ENCODE data around the gene RXFP2. TPM values are rescaled to one million over a fixed set of nuclear protein-coding genes. Genes with fewer than 3 reads are reported as not detected.

Gene RXFP2
- polyA plus RNA-seq, 1 donor = 1.3 TPM

DNA sequence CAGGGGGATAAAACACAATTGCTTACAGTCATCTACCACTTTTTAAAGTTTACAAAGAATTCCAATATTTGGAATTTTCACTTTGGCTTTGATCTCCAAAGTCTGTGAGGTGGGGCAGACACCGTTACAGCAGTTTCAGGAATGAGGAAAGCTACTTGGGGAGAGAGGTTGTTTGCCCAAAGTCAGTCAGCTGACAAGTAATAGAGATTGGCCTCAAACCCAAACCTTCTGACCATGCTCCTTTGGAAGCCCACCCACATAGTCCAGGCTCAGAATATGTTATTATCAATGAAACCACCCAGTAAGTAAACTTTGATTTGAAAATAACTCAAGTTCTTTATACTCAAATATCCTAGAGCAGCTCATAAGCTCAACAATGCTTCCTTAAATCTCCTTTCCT, 29.0 kb downstream of the RXFP2 start:
- DNase-seq = no peak

DNA sequence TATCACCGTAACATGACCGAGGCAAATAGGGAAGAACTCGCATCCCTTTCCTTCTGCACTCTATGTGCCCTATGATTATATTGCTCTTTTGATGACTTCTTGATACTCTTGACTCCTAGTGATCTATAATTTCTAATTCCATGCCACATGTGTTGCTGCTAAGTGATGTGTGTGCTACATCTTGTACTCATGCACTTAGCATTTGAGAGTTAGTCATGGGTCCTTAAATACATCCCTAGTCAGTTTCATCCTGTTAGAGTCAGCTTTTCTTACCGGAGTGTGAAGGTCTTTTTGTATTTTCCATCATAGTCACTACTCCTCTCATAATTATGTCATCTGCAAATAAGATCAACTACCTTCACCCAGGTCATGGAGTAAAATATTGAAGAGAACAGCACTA, 30.2 kb downstream of the RXFP2 start:
- DNase-seq = no peak

DNA sequence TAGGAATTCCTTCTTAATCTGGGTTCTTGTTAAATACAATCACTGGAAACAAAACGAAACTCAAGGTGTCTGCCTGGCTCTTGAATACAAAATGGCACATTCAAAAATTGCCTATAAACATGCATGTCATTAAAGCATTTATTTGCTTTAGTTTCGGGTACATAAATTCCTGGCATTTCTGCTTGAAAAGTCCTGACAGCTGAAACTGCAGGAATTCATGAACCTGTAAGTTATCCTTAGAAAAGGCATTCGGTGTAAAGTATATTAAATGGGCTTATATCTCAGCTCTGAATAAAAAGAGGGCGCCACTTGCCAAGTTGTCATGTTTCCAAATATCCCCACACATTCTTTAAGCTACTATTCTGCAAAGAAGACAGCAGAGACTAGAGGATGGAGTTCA, 32.9 kb downstream of the RXFP2 start:
- DNase-seq = peak; percentile 5

DNA sequence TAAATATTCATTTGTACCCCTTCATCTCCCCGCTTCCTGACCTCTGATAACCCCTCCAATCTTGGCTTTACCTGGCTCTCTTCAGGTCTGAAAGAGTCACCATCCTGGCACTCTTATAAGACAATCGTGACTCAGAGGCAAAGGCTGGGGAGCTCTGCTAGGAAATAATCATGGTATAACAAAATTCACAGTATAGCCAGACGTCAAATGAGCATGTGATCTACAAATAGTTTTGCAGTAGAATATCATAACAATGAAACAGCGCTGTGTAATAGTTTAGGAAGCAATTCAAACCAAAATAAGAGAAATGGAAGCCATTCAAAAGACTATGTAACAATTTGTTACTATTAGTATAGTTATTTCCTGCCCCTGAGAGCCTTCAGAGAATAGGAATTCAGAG, 34.2 kb downstream of the RXFP2 start:
- no peak for DNase-seq

DNA sequence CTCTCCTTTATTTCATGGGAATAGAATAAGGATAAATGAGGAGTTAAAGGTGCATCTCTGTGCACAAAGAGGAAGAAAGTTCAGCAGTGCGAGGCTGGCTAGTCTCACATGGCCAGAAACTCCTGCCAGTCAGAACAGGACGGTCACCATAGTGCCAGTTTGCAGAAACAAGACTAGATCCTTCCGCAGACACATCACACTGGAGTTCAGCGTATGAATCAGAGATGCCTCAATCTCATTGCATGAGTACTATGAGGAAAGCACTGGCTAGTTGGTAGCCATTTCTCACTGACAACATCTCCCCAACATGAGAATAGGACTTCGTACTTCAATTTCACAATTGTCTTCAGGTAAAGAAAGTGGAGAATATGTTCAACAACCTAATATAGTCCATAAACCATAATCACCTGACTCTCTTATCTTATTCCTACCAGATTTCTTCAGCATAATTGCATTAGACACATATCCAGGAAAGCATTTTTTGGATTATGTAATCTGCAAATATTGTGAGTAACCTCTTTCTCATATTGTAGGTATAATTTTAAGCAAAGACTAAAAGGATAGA, 34.9 kb downstream of the RXFP2 start:
- DNase-seq = no peak

DNA sequence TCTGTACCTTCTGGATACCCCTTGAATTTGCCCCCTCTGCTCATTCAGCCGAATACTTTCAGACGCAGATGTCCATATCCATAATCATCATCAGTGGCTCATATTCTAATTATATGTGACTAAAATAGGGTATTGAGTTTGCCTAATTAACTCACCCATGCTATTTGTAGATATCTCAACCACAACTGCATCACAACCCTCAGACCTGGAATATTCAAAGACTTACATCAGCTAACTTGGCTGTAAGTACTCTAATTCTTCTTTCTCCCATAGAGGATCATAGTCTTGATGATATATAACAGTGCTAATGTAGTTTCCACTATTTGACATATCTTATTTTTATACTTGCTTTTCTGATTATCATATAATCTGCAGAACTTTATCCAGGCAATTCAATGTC, 35.8 kb downstream of the RXFP2 start:
- no peak for DNase-seq

DNA sequence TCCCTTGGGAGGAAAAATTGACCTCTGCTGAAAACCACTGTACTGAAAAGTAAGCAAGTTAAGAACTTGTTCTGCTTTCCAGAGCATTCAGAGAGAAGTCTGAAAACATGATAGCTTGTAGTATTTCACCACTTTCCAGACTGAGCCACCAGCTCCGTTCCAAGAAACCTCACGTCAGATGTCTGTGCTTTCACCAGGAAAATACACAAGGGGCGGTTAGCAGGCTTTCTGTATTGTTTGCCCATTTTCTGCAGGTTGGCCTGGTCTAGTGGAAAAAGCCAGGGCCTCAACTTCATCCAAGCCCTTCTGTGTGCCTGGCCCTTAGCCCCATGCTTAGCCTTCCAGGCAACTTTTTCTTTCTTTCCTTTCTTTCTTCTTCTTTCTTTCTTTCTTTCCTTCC, 36.4 kb downstream of the RXFP2 start:
- no peak for DNase-seq

DNA sequence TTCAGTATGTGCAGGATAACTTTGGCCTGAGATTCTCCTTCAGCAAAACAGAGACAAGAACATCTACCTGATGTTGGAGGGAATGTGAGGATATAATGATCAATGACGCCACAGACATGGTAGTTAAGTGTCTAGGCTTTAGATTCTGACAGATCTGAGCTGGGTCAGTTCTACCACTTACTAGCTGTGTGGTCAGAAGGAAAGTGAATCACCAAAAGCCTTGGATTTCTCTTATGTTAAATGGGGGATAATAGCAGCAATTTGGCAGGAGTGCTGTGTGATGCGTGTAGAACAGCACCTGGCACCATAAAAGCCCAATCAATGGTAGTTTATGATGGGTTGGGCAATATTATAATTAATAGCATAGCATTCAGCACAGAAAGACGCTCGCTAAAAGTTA, 41.7 kb downstream of the RXFP2 start:
- DNase-seq = no peak

DNA sequence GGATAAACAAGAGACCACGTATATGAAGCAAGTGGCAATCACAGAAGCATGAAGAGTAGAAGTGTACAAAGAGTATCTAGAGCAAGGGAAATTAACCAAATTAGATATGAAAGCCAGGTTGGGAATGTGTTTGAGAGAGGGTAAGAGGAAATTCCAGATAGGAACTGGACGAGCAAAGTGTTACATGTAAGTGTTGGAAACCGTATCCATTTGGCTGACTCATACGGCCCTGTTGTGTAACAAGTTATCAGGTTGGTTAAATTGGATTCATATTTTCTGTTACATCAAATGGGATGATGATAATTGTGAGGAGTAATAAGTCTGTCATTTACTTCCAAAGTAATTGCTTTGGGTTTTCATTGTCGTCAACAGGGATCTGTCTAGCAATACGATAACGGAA, 46.7 kb downstream of the RXFP2 start:
- DNase-seq = no peak

DNA sequence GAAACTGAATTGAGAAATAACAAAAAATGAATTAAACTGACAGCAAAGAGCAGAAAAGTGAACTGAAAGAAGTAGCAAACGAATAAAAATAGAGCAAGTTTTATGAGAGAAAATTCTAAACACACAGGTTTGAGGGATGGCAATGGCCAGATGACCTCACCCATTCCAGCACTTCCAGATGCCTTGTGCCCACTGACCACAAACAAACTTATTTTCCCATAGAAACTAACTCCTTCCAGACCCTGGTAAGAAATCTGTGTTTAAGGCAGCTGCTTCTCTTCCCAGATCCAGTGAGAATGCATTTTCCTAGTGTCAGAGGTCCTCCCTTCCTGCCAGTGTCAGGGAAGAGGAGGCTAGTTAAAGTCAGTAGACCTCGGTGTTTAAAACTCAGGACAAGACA, 51.7 kb downstream of the RXFP2 start:
- no peak for DNase-seq

DNA sequence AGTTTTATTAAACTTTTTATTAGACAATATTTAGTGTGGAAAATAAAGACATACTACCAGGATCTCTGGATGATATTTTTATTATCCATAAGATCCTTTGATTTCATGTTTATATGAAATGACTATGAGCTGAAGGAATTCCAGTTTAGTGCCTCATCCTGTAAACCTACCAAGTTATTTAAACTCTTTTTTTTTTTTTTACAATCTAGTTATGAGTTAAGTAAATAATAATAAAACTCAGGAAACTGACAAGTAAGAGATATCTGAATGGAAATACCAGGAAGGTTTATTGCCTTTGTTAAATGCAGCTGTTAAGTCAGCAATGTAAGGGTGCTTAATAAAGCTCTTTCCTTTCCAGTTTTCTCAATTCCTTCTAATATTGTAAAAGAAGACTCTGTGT, 53.9 kb downstream of the RXFP2 start:
- no peak for DNase-seq

DNA sequence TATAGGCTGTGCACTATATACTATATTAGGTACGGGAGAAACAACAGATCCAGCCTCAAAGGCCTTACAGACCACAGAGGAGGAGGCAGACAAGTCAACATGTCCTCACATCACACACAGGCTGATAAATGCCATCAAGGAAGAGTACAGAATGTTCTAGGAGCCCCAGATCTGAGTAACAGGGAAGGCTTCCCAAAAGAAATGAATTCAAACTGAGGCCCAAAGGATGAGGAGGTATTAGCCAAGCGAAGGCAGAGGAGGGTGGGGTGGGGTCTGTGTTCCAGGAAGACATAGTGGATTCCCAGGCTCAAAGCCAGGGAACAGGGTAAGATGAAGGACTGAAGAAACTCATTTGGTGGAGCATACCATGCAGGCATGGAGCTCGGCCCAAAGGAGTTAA, 55.1 kb downstream of the RXFP2 start:
- DNase-seq = no peak

DNA sequence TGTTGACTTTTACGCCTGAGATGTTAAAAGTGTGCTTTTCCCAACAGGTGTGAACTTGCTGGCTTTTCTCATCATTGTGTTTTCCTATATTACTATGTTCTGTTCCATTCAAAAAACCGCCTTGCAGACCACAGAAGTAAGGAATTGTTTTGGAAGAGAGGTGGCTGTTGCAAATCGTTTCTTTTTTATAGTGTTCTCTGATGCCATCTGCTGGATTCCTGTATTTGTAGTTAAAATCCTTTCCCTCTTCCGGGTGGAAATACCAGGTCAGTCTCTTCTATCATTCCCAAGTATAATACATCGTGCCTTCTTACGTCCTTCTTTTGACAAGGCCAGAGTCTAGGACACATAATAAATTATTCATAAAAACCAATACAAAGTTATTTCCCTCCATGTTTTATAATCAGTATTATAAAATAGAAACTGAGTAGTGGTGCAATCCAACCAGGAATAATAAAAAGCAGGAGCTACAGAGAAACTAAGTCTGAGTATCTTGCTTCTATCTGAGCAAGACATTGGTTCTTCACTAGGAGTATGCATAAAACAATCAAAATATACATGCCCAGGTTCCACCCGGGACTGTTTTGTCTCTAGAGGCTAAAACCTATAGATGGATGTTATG, 57.9 kb downstream of the RXFP2 start:
- DNase-seq = peak; percentile 44

DNA sequence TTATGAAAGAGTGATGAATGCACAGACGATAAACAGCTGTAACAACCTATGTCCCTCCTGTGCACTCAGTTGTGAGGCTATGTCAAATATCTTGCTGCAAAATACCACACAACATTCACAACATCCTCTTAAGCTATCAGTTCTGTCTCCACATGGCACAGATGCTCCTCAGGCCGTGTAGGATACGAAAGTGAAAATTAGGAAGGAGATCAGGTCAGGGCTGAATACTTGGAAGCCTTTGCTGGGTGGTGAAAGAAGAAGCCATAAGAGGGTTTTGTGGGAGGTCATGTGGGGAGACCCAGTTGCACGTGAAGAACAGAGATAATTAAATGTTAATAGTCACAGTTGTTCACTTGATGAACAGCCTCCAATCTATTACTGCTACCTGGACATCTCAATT, 58.9 kb downstream of the RXFP2 start:
- DNase-seq = no peak

DNA sequence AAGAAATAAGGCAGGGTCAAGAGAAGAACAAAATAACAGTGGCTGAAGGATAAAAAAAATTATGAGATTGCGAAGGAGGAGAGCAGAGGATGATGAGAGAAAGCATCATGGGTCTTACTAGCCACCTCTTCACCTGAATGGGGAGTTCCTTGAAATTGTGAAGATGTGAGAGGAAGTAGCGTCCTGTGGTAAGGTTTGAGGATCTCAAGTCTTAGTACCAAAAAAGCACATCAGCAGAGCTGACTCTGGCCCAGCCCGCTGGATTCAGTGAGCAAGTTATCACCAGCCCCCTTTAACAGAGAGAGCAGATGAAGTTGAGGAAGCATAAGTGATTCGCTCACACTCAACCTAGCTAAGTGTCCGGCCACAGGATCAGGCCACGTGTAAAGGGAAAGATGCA, 61.8 kb downstream of the RXFP2 start:
- no peak for DNase-seq

DNA sequence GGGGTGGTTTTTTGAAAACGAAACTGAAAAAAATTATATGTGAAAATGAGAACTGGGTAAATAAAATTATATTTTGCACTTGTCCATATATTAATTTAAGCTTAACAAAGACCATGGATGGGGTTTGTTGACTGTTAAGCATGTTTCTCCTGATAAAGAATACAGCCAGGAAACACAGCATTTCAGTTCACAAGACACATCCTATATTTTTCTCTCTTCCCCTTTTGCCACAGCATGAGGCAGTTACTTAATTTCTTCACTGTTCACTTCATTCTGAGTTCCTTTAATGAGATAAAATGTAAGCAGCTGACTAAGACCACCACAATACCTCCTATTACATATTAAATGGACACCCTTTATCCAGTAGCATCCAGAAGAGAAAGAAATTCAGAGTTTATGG, 64.0 kb downstream of the RXFP2 start:
- no peak for DNase-seq

DNA sequence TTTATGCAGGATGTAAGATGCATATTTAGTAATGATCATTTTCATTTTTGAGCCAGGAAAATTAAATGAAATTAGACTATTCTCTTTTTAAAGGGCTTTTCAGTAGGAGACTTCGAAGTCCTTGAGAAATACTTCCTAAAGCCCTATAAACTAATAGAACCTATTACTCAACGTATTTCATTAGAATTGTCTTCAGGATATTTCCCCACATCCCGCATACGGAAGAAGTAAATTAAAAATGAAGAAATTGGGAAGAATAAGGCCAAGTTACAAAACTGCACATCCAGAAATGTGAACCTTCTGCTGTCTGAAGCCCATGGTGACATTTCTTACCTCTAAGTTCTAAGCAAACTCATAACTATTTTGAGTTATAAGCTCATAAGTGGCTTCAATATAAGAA, 66.5 kb downstream of the RXFP2 start:
- DNase-seq = no peak

DNA sequence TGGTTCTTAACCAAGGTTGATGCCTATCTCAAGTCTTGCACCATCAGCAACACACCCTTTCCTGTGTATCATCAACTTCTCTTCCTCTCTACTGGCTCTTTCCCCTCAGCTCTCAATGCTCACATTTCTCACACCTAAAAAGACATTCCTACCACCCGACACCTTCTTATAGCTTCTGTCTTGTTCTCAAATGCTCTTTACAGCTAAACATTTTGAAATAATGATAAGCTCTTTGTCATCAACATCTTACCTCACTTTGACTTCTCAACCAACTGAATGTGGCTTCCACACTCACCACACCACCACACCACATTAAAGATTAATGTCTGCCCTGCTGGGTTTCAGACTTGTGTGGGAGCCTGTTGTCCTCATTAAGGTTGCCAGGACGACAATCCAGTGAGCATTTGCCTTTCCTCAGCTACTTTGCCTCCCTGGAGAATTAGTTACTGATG, 67.8 kb downstream of the RXFP2 start:
- no peak for DNase-seq

DNA sequence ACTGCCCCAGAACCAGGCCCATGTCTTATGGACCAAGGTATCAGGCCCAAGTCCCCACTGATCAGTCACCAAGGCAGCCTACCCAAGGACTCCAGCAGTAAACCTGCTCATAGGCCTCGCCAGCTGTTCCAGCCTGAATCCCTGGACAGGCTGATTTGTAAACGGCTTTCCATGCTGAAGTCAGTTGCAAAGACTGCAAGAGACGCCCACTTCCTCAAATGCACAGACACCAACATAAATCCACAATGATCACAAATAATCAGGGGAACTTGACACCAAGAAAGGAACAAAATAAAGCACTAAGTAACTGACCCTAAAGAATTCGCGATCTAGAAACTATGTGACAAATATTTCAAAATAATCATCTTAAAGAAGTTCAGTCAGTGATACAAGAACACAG, 75.2 kb downstream of the RXFP2 start:
- DNase-seq = no peak

DNA sequence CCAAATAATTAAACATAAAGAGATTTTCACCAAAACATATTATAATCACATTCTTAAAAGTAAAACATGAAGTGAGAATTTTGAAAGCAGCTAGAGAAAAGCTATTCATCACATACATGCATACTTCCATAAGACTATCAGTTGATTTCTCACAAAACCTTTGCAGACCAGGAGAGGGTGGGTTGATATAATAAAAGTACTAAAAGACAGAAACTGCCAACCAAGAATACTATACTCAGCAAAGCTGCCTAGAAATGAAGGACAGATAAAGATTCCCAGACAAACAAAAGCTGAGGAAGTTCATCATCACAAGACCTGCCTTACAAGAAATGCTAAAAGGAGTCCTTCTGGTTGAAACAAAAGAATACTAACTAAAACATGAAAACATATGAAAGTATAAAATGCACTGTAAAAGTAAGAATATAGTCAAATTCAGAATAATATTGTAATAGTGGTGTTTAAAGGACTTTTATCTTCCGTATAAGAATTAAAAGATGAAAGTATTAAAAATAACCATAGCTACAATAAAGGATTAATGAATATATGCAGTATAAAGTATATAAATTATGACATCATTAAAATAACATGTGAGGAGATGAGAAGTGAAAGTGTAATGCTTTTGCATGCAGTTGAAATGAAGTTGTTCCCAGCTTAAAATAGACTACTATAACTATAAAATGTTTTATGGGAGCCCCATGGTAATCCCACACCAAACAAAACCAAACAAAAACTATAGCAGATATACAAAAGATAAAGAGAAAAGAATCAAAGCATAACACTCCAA, 76.2 kb downstream of the RXFP2 start:
- no peak for DNase-seq

DNA sequence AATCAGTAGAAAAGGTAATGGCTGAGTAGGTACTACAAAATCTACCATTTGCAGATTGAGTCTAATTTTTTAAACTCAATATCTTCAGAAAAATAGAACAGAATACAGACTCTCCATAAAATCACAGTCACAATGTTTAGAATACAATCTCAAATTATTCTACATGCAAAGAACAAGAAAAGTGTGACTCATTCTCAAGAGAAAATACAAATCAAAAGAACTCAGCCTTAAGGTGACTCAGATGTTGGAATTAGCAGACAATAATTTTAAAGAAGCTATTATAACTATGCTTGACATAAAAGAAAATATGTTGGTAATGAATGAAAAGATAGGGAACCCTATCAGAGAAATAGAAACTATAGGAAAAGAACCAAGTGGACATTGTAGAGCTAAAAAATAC, 78.9 kb downstream of the RXFP2 start:
- no peak for DNase-seq

DNA sequence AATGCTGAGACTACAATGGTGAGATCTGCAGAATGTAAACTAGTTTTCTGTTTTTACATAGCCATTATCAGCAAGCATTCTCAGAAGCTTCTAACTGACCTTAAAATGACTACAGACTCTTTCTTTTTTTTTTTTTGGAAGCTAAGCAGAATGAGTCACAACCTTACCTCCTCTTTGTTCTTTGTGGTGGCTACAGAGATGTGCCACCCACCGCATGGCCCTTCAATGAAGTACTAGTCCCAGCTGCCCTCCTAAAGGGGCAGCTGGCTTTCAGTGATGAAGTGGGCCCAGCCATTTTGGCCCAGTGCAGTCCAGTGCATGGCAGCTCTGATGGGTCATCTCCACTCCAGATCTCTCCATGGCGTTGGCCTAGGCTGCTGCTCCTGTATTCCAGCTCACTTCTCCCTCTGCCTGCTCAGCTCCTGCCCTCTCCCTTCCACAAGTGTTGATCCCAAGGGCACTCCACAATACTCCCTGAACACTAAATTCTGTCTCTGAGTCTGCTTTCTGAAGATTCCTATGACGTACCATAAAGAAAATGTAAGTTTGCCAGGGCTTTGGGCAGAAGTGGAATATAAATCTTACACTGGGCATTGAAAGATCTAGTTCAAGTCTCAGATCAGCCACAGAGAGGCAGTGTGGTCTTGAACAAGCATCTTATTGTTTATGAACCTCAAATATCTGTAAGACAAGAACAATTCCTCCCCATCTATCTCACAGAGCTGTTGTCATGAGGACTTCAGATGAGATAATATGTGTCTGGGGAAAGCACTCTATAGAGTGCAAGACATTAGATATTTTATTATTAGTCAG, 85.6 kb downstream of the RXFP2 start:
- no peak for DNase-seq

DNA sequence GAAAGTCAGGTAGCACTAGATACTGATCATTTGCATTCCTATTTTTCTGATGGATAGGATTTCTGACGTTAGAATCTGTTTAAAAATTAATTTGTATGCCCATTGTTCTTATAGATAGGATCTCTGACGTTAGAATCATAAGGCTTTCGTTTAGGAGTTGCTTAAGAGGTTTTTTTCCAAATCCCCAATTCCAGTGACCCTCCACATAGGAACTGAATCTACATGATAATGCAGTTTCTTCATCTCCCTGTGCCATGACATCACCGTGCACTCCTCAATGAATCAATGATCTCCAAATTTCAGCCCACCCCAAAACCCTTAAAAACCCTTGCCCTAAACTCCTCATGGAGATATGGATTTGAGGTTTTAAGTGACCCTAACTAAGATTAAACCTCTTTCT, 87.2 kb downstream of the RXFP2 start:
- DNase-seq = no peak
